H1 (cell line): ENCODE data around the gene FLRT2.

Experiments used
- MAFK ChIP-seq: IDR thresholded peaks from 2 replicates; pipeline ENCODE4 v1.6.1; 2012; ENCODE audit warnings: low read depth, mild to moderate bottlenecking, improper control_type of control experiment, low read length
- NRF1 ChIP-seq: IDR thresholded peaks from 2 replicates; pipeline ENCODE4 v1.6.1; 2011; ENCODE audit warnings: mild to moderate bottlenecking, low read depth, low read length, improper control_type of control experiment
- POLR2A ChIP-seq, 2 experiments: IDR thresholded peaks; 1 replicate in 1 of 2; 2 replicates in 1 of 2; pipeline ENCODE4 v1.6.1; 2011; ENCODE audit warnings: low read depth in 2 of 2, low read length in 2 of 2, mild to moderate bottlenecking in 2 of 2; ENCODE audit errors: control extremely low read depth in 1 of 2
- SP4 ChIP-seq: IDR thresholded peaks from 2 replicates; pipeline ENCODE4 v1.6.1; 2012; ENCODE audit warnings: low read length, inconsistent platforms
- TF ChIP-seq, protein P1 (sequence below), 3 experiments: IDR thresholded peaks; 1 replicate in 2 of 3; 2 replicates in 1 of 3; pipeline versions ENCODE4 v1.5.1 to v1.6.1; 2011; ENCODE audit warnings: low read length in 3 of 3, mild to moderate bottlenecking in 3 of 3, inconsistent platforms in 2 of 3, low read depth in 1 of 3, moderate library complexity in 1 of 3; ENCODE audit not compliant: insufficient read depth in 1 of 3; ENCODE audit errors: control extremely low read depth in 1 of 3

- TF ChIP-seq POLR2A (IDR thresholded peaks at IDR 0.05; ENCODE audit: control extremely low read depth in 1 of 2, low read depth in 2 of 2, low read length in 2 of 2) (no peak), MAFK (no peak), NRF1 (no peak), SP4 (no peak)
- TF ChIP-seq, protein P1, sequence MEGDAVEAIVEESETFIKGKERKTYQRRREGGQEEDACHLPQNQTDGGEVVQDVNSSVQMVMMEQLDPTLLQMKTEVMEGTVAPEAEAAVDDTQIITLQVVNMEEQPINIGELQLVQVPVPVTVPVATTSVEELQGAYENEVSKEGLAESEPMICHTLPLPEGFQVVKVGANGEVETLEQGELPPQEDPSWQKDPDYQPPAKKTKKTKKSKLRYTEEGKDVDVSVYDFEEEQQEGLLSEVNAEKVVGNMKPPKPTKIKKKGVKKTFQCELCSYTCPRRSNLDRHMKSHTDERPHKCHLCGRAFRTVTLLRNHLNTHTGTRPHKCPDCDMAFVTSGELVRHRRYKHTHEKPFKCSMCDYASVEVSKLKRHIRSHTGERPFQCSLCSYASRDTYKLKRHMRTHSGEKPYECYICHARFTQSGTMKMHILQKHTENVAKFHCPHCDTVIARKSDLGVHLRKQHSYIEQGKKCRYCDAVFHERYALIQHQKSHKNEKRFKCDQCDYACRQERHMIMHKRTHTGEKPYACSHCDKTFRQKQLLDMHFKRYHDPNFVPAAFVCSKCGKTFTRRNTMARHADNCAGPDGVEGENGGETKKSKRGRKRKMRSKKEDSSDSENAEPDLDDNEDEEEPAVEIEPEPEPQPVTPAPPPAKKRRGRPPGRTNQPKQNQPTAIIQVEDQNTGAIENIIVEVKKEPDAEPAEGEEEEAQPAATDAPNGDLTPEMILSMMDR (IDR thresholded peaks at IDR 0.05; ENCODE audit: control extremely low read depth in 1 of 3, insufficient read depth in 1 of 3, low read depth in 1 of 3, low read length in 3 of 3), result no peak
These were observed 157.5 kb downstream of the FLRT2 start for GRCh38 chr14:85687456-85687855.
